Measurements from ENCODE around the gene TUBG1. TPM values are rescaled to one million over a fixed set of nuclear protein-coding genes. Genes with fewer than 3 reads are reported as not detected.

TUBG1 gene
- total and polyA plus RNA-seq, 9 of the 15 experiments (the other 6 are each of a cell fraction or from before 2014, with no cell fraction given): 33.1 to 147 (median 66.0) TPM

- TF ChIP-seq CUX1 (CRISPR knock-in tag; IDR thresholded peaks at IDR 0.05) (no peak), ERF (CRISPR knock-in tag; IDR thresholded peaks at IDR 0.05) (no peak), ZNF589 (CRISPR knock-in tag; IDR thresholded peaks at IDR 0.05; ENCODE audit: low read depth) (peak; percentile 68; the same call in 1 of the 2 replicates), ILK (tag; IDR thresholded peaks at IDR 0.05; ENCODE audit: borderline replicate concordance, low read depth) (no peak), STAT5A (IDR thresholded peaks at IDR 0.05; ENCODE audit: borderline replicate concordance, low read length) (peak; percentile 86), HDGF (IDR thresholded peaks at IDR 0.05) (no peak), FUS (optimal IDR thresholded peaks at IDR 0.05; ENCODE audit: low read depth, low read length) (no peak), MCM3 (IDR thresholded peaks at IDR 0.05) (no peak), NR4A1 (CRISPR knock-in tag; IDR thresholded peaks at IDR 0.05) (no peak), NR4A1 (tag; IDR thresholded peaks at IDR 0.05) (no peak), ZNF764 (CRISPR knock-in tag; IDR thresholded peaks at IDR 0.05; ENCODE audit: low read depth) (no peak), ZNF780A (CRISPR knock-in tag; IDR thresholded peaks at IDR 0.05) (no peak), AFF1 (IDR thresholded peaks at IDR 0.05; ENCODE audit: low read depth in 1 of 2, partially characterized antibody in 2 of 2) (no peak), NELFE (IDR thresholded peaks at IDR 0.05; ENCODE audit: insufficient read depth, insufficient read length) (no peak), YY1 (IDR thresholded peaks at IDR 0.05; ENCODE audit: borderline replicate concordance in 1 of 3, control insufficient read depth in 1 of 3, extremely low read depth in 1 of 3, insufficient read depth in 3 of 3, insufficient read length in 1 of 3, insufficient replicate concordance in 2 of 3, low read depth in 1 of 3, low read length in 2 of 3) (no peak), ZFX (CRISPR knock-in tag; IDR thresholded peaks at IDR 0.05) (peak; percentile 48)
These were observed 23.5 kb downstream of the TUBG1 start (continued) for GRCh38 chr17:42632949-42633444.
